HL-60 (cell line): ENCODE data around the gene ZFHX3.

Source experiments
- GABPA ChIP-seq: IDR thresholded peaks from 2 replicates; pipeline ENCODE4 v1.6.1; 2012; ENCODE audit warnings: low read depth
- POLR2AphosphoS5 ChIP-seq: IDR thresholded peaks from 2 replicates; pipeline ENCODE4 v1.6.1; 2012; ENCODE audit warnings: low read depth
- SPI1 ChIP-seq: IDR thresholded peaks from 2 replicates; pipeline ENCODE4 v1.6.1; 2012; ENCODE audit warnings: low read depth, mild to moderate bottlenecking, borderline replicate concordance
- TF ChIP-seq, protein P1 (sequence below): IDR thresholded peaks from one replicate; pipeline ENCODE4 v1.5.1; 2011; ENCODE audit warnings: low read length, control low read depth, inconsistent platforms; ENCODE audit not compliant: insufficient read depth
- TF ChIP-seq, protein P2 (sequence below): IDR thresholded peaks from 2 replicates; pipeline ENCODE4 v1.6.1; 2012; ENCODE audit warnings: low read depth; ENCODE audit not compliant: insufficient replicate concordance

DNA sequence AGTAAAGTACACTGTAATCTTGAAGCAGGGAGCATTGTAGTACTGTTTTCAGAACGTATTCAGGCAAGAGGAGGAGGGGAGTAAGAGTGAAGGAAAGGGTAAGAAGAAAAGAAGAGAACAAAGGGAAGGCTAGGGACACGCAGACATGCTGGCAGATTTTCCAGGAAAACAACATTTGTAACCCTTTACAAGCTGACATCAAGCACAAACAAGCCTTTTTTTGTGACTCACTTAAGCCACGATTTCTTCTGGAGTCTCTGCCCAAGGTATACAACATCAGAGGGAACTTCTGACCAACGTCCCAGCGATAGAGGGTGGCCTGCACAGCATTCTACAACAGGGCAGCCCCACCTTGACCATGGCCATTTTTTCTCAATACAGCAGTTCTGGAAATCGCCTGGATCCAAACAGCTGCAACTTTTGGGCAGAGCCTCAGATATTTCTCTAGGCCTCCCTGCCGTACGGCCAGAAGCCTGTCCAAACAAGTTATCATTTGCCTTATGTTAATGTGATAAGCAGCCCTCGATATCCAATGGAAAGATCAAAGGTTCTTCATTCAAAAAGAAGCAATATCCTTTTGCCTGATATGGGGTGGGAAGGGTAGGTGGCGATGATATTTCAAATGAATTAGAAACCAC lies 247.3 kb downstream of the ZFHX3 start:
- TF ChIP-seq, protein P1, sequence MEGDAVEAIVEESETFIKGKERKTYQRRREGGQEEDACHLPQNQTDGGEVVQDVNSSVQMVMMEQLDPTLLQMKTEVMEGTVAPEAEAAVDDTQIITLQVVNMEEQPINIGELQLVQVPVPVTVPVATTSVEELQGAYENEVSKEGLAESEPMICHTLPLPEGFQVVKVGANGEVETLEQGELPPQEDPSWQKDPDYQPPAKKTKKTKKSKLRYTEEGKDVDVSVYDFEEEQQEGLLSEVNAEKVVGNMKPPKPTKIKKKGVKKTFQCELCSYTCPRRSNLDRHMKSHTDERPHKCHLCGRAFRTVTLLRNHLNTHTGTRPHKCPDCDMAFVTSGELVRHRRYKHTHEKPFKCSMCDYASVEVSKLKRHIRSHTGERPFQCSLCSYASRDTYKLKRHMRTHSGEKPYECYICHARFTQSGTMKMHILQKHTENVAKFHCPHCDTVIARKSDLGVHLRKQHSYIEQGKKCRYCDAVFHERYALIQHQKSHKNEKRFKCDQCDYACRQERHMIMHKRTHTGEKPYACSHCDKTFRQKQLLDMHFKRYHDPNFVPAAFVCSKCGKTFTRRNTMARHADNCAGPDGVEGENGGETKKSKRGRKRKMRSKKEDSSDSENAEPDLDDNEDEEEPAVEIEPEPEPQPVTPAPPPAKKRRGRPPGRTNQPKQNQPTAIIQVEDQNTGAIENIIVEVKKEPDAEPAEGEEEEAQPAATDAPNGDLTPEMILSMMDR = no peak
- TF ChIP-seq POLR2AphosphoS5 = no peak
- TF ChIP-seq GABPA = no peak
- no peak for TF ChIP-seq SPI1
- TF ChIP-seq, protein P2, sequence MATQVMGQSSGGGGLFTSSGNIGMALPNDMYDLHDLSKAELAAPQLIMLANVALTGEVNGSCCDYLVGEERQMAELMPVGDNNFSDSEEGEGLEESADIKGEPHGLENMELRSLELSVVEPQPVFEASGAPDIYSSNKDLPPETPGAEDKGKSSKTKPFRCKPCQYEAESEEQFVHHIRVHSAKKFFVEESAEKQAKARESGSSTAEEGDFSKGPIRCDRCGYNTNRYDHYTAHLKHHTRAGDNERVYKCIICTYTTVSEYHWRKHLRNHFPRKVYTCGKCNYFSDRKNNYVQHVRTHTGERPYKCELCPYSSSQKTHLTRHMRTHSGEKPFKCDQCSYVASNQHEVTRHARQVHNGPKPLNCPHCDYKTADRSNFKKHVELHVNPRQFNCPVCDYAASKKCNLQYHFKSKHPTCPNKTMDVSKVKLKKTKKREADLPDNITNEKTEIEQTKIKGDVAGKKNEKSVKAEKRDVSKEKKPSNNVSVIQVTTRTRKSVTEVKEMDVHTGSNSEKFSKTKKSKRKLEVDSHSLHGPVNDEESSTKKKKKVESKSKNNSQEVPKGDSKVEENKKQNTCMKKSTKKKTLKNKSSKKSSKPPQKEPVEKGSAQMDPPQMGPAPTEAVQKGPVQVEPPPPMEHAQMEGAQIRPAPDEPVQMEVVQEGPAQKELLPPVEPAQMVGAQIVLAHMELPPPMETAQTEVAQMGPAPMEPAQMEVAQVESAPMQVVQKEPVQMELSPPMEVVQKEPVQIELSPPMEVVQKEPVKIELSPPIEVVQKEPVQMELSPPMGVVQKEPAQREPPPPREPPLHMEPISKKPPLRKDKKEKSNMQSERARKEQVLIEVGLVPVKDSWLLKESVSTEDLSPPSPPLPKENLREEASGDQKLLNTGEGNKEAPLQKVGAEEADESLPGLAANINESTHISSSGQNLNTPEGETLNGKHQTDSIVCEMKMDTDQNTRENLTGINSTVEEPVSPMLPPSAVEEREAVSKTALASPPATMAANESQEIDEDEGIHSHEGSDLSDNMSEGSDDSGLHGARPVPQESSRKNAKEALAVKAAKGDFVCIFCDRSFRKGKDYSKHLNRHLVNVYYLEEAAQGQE = no peak
